HFFc6 (cell line): Measurements from ENCODE around the gene RFTN1. TPM values are rescaled to one million over a fixed set of nuclear protein-coding genes. Genes with fewer than 3 reads are reported as not detected.

Experiments
- DNase-seq: peaks from one replicate; pipeline ENCODE4 v3.0.0-alpha.2; 2018
- H3K27ac Mint-ChIP-seq: 2 replicates; pipeline ENCODE4 v1.8.0; 2020; ENCODE audit warnings: mild to moderate bottlenecking, mixed read lengths
- H3K27me3 Mint-ChIP-seq: 2 replicates; pipeline ENCODE4 v1.8.0; 2021; ENCODE audit warnings: mild to moderate bottlenecking, moderate library complexity, mixed read lengths; ENCODE audit not compliant: insufficient read depth
- H3K36me3 Mint-ChIP-seq: 2 replicates; pipeline ENCODE4 v1.8.0; 2021; ENCODE audit warnings: low read depth, mixed read lengths
- H3K4me1 Mint-ChIP-seq: 2 replicates; pipeline ENCODE4 v1.8.0; 2020; ENCODE audit warnings: low read depth, mixed read lengths
- H3K4me3 Mint-ChIP-seq: 2 replicates; pipeline ENCODE4 v1.8.0; 2020; ENCODE audit warnings: mild to moderate bottlenecking, moderate library complexity, mixed read lengths
- H3K9me3 Mint-ChIP-seq: 2 replicates; pipeline ENCODE4 v1.8.0; 2020; ENCODE audit warnings: mild to moderate bottlenecking, mixed read lengths
- total RNA-seq, 6 experiments: library from RNA; stranded (reverse); fragmentation: NEBNext Ultra II Directional; extraction: Animal tissue kit (Norgen Biotek cat#: 25700); gene quantifications; 2 replicates in 1 of 6; 3 replicates in 5 of 6; pipeline ENCODE4 v1.2.3, GENCODE V29; 2021
- TF ChIP-seq, protein P1 (sequence below): fragments of 200-600 bp; sonication (generic); IDR thresholded peaks from 2 replicates; pipeline ENCODE4 v1.5.0; 2021; ENCODE audit warnings: antibody characterized with exemption, mild to moderate bottlenecking

The RFTN1 gene
- total RNA-seq, 6 experiments from 2014 or later: 53.4 to 62.4 (median 57.4) TPM

GRCh38 chr3:16528106-16528505, 14.6 kb upstream of the RFTN1 start:
- Mint-ChIP-seq H3K27ac (no peak overlapping the region), H3K36me3 (peaks cover 3% of the 10 kb centered on the region; the same call in 1 of the 2 replicates), H3K9me3 (peaks cover 10% of the 10 kb centered on the region), H3K27me3 (peaks cover 31% of the 10 kb centered on the region), H3K4me3 (no peak overlapping the region), H3K4me1 (no peaks in the 10 kb centered on the region)
- DNase-seq: no peak
- TF ChIP-seq, protein P1, sequence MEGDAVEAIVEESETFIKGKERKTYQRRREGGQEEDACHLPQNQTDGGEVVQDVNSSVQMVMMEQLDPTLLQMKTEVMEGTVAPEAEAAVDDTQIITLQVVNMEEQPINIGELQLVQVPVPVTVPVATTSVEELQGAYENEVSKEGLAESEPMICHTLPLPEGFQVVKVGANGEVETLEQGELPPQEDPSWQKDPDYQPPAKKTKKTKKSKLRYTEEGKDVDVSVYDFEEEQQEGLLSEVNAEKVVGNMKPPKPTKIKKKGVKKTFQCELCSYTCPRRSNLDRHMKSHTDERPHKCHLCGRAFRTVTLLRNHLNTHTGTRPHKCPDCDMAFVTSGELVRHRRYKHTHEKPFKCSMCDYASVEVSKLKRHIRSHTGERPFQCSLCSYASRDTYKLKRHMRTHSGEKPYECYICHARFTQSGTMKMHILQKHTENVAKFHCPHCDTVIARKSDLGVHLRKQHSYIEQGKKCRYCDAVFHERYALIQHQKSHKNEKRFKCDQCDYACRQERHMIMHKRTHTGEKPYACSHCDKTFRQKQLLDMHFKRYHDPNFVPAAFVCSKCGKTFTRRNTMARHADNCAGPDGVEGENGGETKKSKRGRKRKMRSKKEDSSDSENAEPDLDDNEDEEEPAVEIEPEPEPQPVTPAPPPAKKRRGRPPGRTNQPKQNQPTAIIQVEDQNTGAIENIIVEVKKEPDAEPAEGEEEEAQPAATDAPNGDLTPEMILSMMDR: no peak

DNA sequence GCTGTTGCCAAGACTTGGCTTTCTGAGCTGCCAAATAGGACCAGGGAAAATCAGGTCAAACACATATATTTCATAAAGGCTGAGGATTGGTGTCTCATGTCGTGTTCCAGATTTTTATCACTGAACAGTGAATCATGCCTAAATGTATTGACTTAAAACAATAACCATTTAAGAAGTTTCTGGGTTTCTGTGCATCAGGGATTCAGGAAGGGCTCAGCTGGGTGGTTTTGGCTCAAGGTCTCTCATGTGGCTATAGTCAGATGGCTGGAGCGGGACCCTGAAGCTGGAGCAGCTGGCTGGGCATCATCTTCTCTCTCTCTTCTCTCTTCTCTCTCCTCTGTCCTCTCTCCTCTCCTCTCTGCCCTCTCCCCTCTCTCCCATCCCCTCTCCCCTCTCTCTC, 10.7 kb upstream of the RFTN1 start:
- peaks cover 3% of the 10 kb centered on the region; the same call in 1 of the 2 replicates for H3K36me3 Mint-ChIP-seq
- TF ChIP-seq, protein P1: no peak
- no peaks in the 10 kb centered on the region; the same call in 1 of the 2 replicates for H3K4me1 Mint-ChIP-seq
- H3K27ac Mint-ChIP-seq: no peak overlapping the region
- H3K9me3 Mint-ChIP-seq: peaks cover 10% of the 10 kb centered on the region
- no peak overlapping the region for H3K4me3 Mint-ChIP-seq
- H3K27me3 Mint-ChIP-seq: peaks cover 28% of the 10 kb centered on the region
- no peak for DNase-seq

DNA sequence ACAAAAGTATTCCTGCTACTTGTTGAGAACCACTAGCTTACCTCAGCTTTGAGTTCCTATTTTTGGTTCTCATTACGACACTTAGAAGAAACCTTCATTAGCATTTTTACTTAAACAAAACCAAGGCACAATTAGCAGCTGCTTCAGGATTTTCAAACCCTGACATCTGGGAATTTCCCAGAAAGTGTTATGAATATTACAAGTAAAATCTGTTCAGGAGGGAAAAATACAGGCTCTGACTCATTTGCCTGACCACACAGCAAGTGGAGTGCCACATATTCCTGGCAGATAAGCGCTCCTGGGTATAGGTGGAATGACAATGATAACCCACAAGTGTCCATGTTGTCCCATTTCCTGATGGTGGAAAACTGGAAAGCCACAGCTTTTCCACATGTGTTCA, 10.3 kb upstream of the RFTN1 start:
- Mint-ChIP-seq H3K27ac (no peak overlapping the region), H3K4me3 (no peak overlapping the region), H3K9me3 (peaks cover 10% of the 10 kb centered on the region), H3K4me1 (no peaks in the 10 kb centered on the region; the same call in 1 of the 2 replicates), H3K27me3 (peaks cover 28% of the 10 kb centered on the region), H3K36me3 (peaks cover 3% of the 10 kb centered on the region; the same call in 1 of the 2 replicates)
- no peak for DNase-seq
- TF ChIP-seq, protein P1: no peak

DNA sequence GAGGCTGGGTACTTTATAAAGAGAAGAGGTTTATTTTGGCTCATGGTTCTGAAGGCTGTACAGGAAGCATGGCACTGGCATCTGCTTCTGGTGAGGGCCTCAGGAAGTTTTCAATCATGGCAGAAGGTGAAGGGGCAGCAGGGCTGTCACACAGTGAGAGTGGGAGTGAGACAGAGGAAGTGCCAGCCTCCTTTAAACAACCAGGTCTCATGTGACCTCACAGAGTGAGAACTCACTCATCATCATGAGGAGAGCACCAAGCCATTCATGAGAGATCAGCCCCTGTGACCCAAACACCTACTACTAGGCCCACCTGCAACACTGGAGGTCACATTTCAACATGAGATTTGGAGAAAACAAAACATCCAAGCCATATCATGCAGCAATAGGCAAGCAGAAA, 9.3 kb upstream of the RFTN1 start:
- no peak for DNase-seq
- Mint-ChIP-seq H3K4me1 (no peaks in the 10 kb centered on the region; the same call in 1 of the 2 replicates), H3K9me3 (peaks cover 10% of the 10 kb centered on the region), H3K27ac (no peak overlapping the region), H3K27me3 (peaks cover 26% of the 10 kb centered on the region), H3K4me3 (no peak overlapping the region), H3K36me3 (peaks cover 3% of the 10 kb centered on the region; the same call in 1 of the 2 replicates)
- TF ChIP-seq, protein P1: no peak

DNA sequence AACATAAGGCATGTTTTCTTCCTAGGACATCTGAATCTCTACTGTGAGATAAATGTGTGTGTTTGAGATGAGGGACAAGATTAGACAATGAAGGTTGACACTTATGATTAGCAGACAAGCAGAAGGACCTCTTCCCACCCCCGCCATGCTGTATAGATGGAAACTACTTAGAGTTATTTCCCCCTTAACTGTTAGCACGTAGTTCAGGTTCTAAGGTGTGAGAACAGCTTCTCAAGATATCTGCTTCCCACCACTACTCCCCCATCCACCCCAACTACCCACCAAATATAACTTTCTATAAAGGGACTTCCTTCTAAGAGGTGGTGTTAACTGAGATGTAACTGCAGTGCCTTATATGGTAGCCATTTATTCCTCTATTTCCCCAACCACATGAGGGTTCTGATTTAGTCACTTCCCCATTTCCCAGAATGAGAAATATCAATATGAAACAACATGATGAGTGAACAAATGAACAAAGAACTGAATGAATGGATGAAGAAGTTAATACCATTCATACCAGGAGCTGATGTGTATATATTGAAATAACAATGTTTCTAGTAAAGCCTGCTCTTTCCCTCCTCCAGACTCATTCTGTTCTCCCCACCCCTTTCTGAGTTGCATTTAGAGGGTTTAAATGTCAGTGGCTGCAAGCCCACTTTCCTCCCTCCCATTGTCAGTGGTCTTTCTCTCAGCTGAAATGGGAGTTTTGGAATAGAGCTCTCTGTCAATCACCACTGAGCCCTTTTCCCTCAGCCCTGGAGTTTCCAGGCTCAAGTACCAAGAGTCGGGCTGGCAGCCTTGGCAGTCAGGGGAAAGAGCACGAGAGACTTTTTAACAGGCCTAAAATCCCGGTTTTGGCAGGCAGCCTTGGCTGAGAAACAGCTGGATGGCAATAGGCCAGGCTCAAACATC, 7.7 kb upstream of the RFTN1 start:
- Mint-ChIP-seq H3K27ac (no peak overlapping the region), H3K9me3 (peaks cover 10% of the 10 kb centered on the region), H3K4me1 (peaks cover 13% of the 10 kb centered on the region), H3K27me3 (peaks cover 21% of the 10 kb centered on the region), H3K4me3 (no peak overlapping the region), H3K36me3 (no peaks in the 10 kb centered on the region; the same call in 1 of the 2 replicates)
- TF ChIP-seq, protein P1: no peak
- DNase-seq: no peak
